Activated CD4-positive, alpha-beta T cell treated with anti-CD3 and anti-CD28 coated beads for 4 hours (primary cell): ENCODE results near the gene ADIPOQ.
"Not testable (repeated sequence)": the region's sequence is repeated elsewhere in the genome, so short reads cannot be mapped to it uniquely, and the experiment has no call there.

Source experiments
- DNase-seq, 2 donors: peaks; one replicate each; pipeline ENCODE4 v3.0.0-alpha.2; 2020

The ADIPOQ gene

GRCh38 chr3:186842426-186843038 is at the start of gene ADIPOQ:
Gene ADIPOQ, plus strand, starts transcription at chr3:186842710. Its CDS starts 10,349 bp downstream, at chr3:186853059.
- DNase-seq, result no peak

DNA sequence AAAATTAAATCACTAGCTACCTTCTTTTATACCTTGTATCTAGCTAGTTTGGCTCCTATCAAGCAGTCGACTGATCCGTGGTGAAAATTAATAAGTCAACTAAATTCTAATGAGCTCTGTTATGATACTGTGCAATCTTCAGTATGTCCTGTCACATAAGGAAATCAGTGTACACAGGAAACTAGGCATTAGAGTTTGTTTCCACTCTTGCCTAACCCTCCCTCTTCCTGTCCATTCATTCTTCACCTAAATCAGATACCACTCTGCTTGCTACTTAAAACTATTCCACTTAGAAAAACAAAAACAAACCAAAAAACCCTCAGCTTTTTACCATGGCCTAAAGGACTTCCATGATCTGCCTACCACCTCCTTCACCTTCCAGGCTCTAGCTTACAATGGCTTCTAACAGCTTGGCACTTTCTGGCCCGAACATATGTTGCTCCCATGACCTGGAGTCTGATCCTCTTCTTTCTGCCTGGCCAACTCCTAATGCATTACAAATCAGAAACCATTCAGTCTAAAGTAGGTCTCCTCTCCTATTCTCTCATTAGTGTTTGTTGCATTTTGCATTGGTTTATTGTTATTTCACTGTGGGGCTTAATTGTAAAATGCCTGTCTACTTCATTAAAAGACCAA is 44.2 kb upstream of the ADIPOQ start:
- no peak for DNase-seq

DNA sequence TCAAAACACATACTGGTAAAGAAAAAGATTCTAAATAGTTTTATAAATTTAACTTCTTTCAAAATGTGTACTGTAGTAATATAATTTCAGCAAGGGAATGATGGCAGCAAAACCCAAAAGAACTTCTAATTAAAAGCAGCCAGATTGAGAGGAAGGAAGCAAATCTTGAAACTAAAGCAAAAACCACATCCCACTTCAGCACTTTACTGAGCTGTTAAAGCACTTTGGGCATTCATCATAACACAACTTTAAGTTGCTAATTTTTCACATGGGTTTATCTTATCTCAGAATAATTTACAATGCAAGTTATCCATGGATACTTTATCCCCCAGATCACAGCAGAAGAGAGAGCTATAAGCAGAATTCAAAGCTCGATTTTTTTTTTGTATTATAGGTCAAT is 42.2 kb upstream of the ADIPOQ start:
- DNase-seq, result no peak

DNA sequence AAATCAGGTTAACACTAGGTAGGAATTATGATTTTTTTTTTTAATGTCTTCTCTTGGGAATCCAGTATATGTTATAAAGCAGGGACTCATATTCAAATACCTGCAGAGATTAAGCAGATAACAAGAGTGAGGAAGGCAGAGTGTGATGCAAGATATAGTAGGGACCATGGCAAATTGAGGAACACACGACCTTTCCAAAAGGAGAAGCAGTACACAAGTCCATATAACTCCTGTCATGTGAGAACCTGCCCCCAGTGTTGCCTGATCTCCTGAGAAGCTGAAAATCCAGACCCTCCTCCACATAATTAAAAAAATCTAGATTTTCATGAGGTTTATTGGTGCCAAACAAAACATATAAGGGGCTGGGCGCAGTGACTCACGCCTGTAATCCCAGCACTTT is 39.8 kb upstream of the ADIPOQ start:
- no peak for DNase-seq

DNA sequence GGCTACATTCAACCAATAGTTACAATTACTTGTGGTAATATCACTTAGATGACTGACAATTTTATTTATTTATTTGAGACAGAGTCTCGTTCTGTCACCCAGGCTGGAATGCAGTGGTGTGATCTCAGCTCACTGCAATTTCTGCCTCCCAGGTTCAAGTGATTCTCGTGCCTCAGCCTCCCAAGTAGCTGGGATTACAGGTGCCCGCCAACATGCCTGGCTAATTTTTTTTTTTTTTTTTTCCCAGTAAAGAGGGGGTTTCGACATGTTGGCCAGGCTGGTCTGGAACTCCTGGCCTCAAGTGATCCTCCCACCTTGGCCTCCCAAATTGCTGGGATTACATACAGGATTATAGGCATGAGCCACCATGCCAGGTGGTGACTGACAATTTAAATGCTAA is 39.1 kb upstream of the ADIPOQ start:
- DNase-seq, result not testable (repeated sequence)

- DNase-seq, result peak; percentile 82 to 85
Measured at GRCh38 chr3:186806089-186807055, 36.1 kb upstream of the ADIPOQ start, which contains the start of gene RFC4. Gene RFC4, minus strand, starts transcription at chr3:186806482. Its CDS starts 1,769 bp downstream, at chr3:186804713.

DNA sequence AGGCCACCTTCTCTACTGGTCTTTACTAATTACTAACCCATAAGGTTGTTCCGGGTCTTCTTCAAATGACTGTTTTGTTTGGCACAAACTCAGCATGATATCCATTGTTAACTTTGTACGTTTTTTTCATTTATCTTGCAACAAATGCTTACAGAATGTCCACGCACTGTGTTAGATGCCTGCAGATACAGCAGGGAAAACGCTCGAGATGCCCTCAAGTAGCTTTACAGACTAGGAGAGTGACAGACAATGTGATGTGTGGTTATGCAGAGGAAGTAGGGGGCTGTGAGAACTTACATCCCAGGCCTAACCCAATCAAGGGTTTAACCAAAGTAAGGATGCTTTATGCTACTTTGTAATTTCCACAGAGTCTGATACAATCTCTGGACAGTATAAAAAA is 35.3 kb upstream of the ADIPOQ start:
- DNase-seq, result no peak

- no peak for DNase-seq
Measured at GRCh38 chr3:186810336-186810996, 32.0 kb upstream of the ADIPOQ start.

DNA sequence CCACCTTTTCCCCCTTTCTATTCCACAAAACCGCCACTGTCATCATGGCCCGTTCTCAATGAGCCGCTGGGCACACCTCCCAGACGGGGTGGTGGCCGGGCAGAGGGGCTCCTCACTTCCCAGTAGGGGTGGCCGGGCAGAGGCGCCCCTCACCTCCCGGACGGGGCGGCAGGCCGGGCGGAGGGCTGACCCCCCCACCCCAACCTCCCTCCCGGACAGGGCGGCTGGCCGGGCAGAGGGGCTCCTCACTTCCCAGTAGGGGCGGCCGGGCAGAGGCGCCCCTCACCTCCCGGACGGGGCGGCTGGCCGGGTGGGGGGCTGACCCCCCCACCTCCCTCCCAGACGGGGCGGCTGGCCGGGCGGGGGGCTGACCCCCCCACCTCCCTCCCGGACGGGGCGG is 31.2 kb upstream of the ADIPOQ start:
- not testable (repeated sequence) for DNase-seq

DNA sequence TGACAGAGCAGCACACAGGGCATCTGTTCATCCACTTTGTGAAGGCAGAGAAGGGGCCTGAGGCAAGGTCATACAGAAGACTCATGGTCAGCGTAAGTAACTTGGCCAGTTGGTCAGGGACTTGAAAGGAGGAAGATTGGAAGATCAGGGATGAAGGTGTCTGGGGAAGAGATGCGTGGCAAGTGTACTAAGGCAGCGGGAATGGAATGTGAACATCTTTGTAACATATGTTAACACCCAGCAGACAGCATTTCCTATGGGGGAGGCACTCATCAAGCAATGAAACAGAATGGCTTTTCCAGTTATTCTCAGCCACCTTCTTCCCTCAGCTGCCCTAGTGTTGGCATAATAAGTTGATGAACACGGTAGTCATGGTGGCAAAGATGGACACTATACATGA is 28.4 kb upstream of the ADIPOQ start:
- no peak for DNase-seq

DNA sequence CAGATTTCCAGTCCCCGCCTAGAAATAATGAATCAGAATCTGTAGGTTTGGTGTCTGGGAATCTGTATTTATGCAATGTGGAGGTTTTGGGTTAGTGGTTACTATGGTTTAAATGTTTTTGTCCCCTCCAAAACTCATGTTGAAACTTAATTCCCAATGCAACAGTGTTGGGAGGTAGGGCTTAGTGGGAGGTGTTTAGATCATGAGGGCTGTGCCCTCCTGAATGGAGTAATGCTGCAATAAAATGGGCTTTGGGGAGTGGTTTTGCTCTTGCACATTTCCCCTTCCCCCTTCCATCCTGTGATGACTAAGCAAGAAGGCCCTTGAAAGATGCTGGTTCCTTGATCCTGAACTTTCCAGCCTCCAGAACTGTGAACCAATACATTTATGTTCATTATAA is 27.1 kb upstream of the ADIPOQ start:
- DNase-seq, result no peak

DNA sequence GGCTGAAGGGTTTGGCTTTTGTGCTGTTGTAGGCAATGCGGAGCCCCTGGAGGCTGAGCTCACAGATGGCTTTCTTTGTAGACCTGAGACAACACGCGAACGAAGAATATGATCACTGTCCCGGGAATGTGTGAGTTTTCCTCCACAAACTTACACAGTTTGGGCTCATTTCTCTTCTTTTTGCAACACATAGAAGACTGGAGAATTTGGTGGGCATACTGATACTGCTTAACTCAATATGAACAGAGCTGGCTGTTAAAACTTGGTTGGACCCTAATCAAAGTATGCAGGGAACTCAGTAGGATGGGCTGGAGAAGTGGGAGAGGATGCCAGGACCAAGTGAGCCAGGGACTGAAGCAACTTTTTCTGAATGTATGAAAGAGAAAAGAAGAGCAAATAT is 24.0 kb upstream of the ADIPOQ start:
- no peak for DNase-seq

DNA sequence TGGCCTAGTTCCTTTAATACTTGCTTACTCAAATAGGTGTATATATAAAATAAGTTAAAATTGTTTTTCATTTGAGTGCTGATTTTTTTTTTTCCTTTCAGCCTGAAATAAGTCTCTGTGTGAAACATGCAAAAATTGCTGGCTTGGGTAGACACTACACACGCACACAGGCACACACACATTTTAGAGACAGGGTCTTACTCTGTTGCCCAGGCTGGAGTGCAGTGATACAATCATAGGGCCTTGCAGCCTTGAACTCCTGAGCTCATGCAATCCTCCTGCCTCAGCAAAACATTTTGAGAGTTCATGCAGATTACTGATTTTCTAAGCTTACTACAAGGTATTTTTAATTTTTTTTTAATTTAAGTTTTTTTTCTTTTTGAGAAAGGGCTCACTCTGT is 23.6 kb upstream of the ADIPOQ start:
- no peak for DNase-seq

DNA sequence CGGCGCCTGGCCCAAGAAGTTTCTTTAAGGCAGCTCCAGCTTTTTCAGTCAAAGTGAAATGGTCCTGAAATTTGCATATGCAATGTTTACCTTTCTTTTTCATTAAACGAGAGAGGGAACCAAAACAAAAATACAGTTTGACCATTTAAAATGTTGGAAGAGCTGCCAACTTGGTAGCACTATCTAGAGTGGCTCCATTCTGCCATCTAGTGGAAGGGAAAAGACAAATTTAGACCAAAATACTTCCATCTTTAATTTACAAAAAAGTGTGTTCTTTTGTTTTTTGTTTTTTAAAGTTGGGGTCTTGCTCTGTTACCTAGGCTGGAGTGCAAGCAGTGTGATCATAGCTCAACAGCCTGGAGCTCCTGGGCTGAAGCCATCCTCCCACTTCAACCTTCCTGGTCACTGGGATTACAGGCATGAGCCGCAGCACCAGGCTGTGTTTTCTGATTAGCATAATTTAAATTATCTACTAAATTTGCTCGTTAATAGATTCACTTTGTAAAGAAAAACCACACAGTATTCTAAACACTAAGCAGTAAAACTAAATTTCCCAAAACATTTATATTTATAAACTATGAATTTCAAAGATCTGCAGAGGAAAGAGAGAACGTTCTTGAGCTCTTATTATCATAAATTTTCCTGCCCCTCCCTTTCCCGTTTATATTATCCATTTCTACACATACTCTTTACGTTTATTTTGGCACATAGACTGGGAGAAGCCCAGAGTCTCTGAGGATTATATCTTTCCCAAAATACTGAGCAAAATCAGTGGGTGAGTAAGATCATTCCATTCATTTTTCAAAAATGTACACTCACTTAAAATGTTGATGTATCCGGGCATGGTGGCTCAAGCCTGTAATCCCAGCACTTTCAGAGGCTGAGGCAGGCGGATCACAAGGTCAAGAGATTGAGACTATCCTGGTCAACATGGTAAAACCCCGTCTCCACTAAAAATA is 20.8 kb upstream of the ADIPOQ start:
- DNase-seq, result peak in 1 of 2 donors; percentile 34

- not testable (repeated sequence) for DNase-seq
Measured at GRCh38 chr3:186822388-186822759, 20.1 kb upstream of the ADIPOQ start.

DNA sequence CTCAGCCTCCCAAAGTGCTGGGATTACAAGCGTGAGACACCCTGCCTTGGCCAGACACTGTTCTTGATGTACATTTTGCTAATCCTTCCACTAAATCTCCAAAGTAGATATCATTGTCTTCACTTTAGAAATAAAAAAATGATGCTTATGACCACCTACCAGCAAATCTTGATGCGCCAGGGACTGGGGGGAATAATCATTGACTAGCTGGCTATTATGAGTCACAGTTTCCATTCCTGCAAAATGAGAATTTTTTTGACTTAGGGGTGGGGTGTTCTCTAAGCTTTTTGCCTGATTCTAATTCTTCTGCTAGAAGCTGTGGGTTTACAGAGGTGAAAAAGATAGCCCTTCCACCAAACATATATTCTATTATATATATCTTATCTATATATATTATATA is 19.1 kb upstream of the ADIPOQ start:
- DNase-seq, result no peak

GRCh38 chr3:186824430-186825139 is 17.9 kb upstream of the ADIPOQ start:
- DNase-seq, result no peak

GRCh38 chr3:186825294-186825821 is 17.2 kb upstream of the ADIPOQ start:
- DNase-seq, result peak; percentile 31 to 36

DNA sequence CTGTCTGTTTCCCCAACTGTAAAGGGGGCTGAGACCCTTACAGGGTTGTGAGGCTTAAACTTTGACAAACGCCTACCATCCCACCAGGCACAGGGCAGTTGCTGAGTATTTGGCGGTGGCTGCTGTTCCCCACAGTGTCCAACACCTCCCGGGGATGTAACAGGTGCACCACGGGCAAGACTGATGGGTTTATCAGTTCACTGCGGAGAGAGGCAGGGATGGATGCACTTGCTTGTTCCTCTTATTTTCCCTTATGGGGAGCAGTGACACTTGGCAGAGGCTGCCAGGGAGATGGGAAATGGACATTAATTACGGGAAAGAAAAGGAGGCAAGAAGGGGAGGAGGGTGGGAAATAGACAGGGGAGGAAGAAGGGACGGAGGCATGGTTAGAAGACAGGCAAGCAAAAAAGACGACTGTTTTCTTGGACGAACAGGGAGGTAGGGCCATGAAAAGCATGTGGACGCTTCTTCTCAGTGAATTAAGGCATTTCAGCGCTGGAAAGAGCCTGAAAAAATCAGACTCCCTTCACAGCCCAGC is 16.6 kb upstream of the ADIPOQ start:
- DNase-seq, result no peak

DNA sequence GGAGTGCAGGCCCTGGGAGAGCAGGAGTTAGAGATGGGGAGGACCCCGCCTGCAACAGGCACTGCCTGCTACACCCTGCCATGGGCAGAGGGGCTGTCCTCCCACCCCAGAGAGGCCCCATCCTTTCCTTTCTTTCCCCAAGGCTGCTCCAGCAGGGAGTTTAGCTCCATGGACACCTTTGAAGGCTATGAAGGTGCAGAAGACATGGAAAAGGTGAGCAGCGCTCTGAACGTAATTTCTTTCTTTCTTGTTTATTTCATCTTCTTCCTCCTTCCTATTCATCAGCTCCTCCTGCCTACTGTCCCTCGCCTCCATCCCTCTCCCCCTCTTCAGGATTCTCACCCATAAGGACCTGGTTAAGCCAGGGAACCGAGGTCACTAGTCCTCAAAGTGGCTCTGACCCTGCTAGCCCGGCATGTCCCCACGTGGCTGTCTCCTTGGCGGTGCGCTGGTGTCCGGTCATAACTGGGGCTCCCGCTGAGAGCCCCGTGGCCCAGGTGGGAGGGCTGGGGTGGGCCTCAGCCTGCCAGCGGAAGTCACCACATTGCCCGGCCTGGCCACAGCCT is 16.0 kb upstream of the ADIPOQ start:
- DNase-seq, result no peak
